ENCODE data around the gene CBFB.
"Not testable (repeated sequence)": the region's sequence is repeated elsewhere in the genome, so short reads cannot be mapped to it uniquely, and the experiment has no call there.

The CBFB gene

GRCh38 chr16:67017421-67017750 lies 11.6 kb upstream of the CBFB start:
- no peak for DNase-seq

GRCh38 chr16:67017810-67018488 lies 11.0 kb upstream of the CBFB start:
- peak; percentile 36 for DNase-seq

GRCh38 chr16:67019171-67019570 lies 9.8 kb upstream of the CBFB start:
- DNase-seq, result no peak

GRCh38 chr16:67021321-67021720 lies 7.6 kb upstream of the CBFB start:
- DNase-seq, result no peak

GRCh38 chr16:67022531-67023214 lies 6.3 kb upstream of the CBFB start:
- DNase-seq, result no peak

- no peak for DNase-seq
Observed at GRCh38 chr16:67023689-67024088, 5.3 kb upstream of the CBFB start.

- DNase-seq, result no peak
Observed at GRCh38 chr16:67024384-67025209, 4.4 kb upstream of the CBFB start.

GRCh38 chr16:67025210-67025550 lies 3.8 kb upstream of the CBFB start:
- no peak for DNase-seq

GRCh38 chr16:67026570-67026969 lies 2.4 kb upstream of the CBFB start:
- no peak for DNase-seq

GRCh38 chr16:67027046-67027445 lies 1.9 kb upstream of the CBFB start:
- DNase-seq, result no peak

- no peak for DNase-seq
Observed at GRCh38 chr16:67028167-67028695, 718 bp upstream of the CBFB start.

GRCh38 chr16:67029254-67030096 lies 526 bp downstream of the CBFB start:
- DNase-seq, result no peak

- DNase-seq, result no peak
Observed at GRCh38 chr16:67030221-67030962, 1.4 kb downstream of the CBFB start.

GRCh38 chr16:67034487-67034886 lies 5.5 kb downstream of the CBFB start:
- no peak for DNase-seq

- DNase-seq, result no peak
Observed at GRCh38 chr16:67035364-67035763, 6.4 kb downstream of the CBFB start.

GRCh38 chr16:67036323-67036741 lies 7.4 kb downstream of the CBFB start:
- DNase-seq, result no peak

GRCh38 chr16:67039260-67040020 lies 10.5 kb downstream of the CBFB start:
- DNase-seq, result no peak

- DNase-seq, result no peak
Observed at GRCh38 chr16:67040166-67040565, 11.2 kb downstream of the CBFB start.

- DNase-seq, result no peak
Observed at GRCh38 chr16:67040906-67041305, 12.0 kb downstream of the CBFB start.

GRCh38 chr16:67041520-67041919 lies 12.6 kb downstream of the CBFB start:
- DNase-seq, result not testable (repeated sequence)

- no peak for DNase-seq
Observed at GRCh38 chr16:67043420-67043819, 14.5 kb downstream of the CBFB start.

All from NCI-H446 treated with DMSO at 0.1 percent for 48 hours (cell line).